GM13976 (cell line): ENCODE data around the gene RAB11A.

Source experiments
- DNase-seq: peaks from one replicate; pipeline ENCODE4 v3.0.0; 2012; ENCODE audit warnings: low spot score
- in situ Hi-C: fragments of 300-500 bp; cut with MboI; formaldehyde crosslinking; loops from one replicate; pipeline ENCODE4 v1.12.0; 2022; ENCODE audit warnings: low sequenced_read_pairs, mixed read lengths, inconsistent platforms; ENCODE audit not compliant: unreplicated experiment
- TF ChIP-seq, protein P1 (sequence below): IDR thresholded peaks from 2 replicates; pipeline ENCODE4 v1.5.1; 2012; ENCODE audit warnings: borderline replicate concordance, mild to moderate bottlenecking; ENCODE audit not compliant: insufficient read depth; ENCODE audit errors: extremely low read depth, missing control alignments, control extremely low read depth

Gene RAB11A

GRCh38 chr15:65909831-65910230, 40.5 kb downstream of the RAB11A start:
- TF ChIP-seq, protein P1, sequence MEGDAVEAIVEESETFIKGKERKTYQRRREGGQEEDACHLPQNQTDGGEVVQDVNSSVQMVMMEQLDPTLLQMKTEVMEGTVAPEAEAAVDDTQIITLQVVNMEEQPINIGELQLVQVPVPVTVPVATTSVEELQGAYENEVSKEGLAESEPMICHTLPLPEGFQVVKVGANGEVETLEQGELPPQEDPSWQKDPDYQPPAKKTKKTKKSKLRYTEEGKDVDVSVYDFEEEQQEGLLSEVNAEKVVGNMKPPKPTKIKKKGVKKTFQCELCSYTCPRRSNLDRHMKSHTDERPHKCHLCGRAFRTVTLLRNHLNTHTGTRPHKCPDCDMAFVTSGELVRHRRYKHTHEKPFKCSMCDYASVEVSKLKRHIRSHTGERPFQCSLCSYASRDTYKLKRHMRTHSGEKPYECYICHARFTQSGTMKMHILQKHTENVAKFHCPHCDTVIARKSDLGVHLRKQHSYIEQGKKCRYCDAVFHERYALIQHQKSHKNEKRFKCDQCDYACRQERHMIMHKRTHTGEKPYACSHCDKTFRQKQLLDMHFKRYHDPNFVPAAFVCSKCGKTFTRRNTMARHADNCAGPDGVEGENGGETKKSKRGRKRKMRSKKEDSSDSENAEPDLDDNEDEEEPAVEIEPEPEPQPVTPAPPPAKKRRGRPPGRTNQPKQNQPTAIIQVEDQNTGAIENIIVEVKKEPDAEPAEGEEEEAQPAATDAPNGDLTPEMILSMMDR, result no peak
- in situ Hi-C loops, result no loop called here
- peak; percentile 2 for DNase-seq

DNA sequence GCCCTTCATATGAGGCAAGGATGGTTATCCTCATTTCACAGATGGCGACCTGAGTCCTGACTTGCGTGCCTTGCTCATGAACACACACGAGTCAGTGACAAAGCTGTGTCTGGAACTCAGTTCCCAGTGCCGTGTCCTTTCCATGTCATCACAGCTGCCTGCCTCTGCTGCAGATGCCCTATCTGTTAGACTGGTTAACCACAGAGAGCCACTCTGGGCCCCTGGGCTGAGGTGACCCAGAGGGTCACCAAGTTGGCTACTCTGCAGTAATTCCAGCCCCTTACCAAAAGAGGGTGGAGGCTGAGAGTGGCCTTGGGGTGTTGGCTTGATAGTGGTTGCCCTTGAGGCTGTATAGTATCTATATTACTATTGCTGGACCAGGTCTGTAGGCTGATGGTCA, 41.0 kb downstream of the RAB11A start:
- DNase-seq, result no peak
- in situ Hi-C loops, result no loop called here
- TF ChIP-seq, protein P1, result no peak

DNA sequence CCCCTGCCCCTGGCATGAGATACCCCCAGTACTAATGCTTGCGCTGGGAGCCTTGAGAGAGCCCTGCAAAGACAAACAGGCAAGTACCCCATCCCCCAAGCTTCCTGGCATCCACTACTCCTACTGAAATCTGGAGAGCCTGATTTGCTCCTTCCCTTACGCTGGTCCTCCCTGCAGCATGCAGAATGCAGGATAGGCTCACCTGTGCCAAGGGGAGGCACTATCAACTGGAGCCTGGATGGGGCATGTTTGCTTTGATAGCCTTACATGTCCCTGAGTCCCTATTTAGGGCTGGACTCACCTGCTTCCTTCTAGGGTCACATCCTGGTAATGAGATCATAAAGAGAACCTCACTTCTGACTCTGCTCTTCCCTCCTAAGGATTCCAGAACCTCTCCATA, 42.9 kb downstream of the RAB11A start:
- DNase-seq, result peak; percentile 4
- TF ChIP-seq, protein P1, result no peak
- in situ Hi-C loops, result no loop called here

GRCh38 chr15:65913631-65914199, 44.4 kb downstream of the RAB11A start:
- in situ Hi-C loops, result no loop called here
- DNase-seq, result no peak
- TF ChIP-seq, protein P1, result no peak

DNA sequence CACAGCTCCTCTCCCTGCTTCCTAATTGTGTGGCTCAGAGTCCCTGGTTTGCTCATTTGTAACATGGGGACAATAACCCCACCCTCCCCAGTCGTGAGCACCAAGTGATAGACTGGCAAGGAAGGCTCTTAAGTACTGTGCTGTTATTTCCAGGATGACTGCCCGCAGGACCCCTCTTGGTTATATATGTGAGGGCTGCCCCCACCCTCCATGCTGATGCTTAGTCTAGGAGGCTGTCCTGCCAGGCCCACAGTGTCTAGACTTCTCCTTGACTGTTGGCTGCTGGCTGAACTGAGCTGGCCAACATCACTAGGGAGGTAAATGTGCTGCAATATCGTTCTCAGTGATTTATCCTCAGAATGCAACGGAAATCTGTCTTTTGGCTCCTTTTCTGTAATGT, 45.1 kb downstream of the RAB11A start:
- TF ChIP-seq, protein P1, result no peak
- DNase-seq, result no peak
- in situ Hi-C loops, result no loop called here

DNA sequence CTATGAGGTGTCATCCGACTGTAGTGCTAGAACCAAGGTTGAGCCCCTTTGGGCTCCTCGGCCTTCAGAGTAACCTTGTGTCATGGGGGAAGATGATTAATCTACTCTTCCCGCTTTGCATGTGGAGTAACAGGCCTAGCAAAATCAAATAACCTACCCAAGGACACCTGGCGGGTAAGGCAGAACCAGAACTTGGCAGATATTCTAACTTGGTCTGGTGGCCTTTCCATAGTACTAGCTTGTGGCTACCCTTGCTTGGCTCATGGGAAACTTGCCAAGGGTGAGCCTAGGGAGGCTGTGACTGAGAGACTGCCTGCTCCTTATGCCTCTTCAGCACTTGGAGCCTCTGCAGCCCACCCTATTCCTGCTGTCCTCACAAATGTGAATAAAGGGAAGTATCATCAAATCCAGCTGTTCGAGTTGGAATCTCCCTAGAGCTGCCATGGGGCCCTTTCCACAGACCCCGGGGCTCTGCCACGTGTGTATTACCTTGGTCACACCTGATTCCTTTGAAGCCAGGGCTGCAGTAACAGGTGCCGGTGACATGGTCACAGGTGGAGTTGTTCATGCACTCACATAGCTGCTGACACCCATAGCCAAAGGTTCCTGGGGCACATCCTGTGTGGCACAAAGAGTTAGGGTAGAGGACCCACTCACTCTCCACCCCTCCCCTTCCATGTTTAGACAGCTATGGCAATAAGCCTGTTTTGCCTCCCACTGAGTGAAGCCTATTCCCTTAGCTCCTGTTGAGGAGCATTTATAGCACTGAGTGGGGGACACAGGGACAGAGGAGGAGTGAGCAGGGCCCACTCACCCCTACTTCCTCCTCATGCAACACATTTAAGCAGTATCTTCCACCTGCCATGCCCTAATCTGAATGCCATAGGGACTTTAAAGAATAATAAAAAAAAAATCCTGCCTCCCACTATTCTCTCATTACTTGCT, 46.0 kb downstream of the RAB11A start:
- no peak for DNase-seq
- TF ChIP-seq, protein P1, result no peak
- in situ Hi-C loops, result no loop called here
